GM13976 (cell line): Measurements from ENCODE around the gene BRIP1.

Experiments
- DNase-seq: peaks from one replicate; pipeline ENCODE4 v3.0.0; 2012; ENCODE audit warnings: low spot score
- in situ Hi-C: fragments of 300-500 bp; cut with MboI; formaldehyde crosslinking; loops from one replicate; pipeline ENCODE4 v1.12.0; 2022; ENCODE audit warnings: low sequenced_read_pairs, mixed read lengths, inconsistent platforms; ENCODE audit not compliant: unreplicated experiment
- TF ChIP-seq, protein P1 (sequence below): IDR thresholded peaks from 2 replicates; pipeline ENCODE4 v1.5.1; 2012; ENCODE audit warnings: borderline replicate concordance, mild to moderate bottlenecking; ENCODE audit not compliant: insufficient read depth; ENCODE audit errors: extremely low read depth, missing control alignments, control extremely low read depth

Gene BRIP1

DNA sequence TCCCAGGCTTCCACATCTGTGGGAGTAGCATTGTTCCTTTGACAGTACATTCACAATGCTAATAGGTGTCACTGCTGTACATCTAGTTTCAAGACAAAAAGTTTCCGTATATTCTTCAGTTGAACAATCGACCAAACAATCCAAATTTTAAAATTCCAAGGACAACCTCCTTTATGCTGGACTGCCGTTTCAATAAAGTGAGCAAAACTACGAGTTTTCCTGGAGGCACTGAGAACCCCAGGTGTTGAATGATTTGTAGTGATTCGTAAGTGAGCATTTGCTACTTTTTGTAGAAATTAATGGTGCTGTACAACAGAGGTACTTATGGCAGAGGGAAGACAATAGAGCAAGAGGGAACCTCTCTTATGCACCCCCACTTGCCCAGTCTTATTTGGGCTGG is 201.1 kb downstream of the BRIP1 start:
- in situ Hi-C loops, result no loop called here

DNA sequence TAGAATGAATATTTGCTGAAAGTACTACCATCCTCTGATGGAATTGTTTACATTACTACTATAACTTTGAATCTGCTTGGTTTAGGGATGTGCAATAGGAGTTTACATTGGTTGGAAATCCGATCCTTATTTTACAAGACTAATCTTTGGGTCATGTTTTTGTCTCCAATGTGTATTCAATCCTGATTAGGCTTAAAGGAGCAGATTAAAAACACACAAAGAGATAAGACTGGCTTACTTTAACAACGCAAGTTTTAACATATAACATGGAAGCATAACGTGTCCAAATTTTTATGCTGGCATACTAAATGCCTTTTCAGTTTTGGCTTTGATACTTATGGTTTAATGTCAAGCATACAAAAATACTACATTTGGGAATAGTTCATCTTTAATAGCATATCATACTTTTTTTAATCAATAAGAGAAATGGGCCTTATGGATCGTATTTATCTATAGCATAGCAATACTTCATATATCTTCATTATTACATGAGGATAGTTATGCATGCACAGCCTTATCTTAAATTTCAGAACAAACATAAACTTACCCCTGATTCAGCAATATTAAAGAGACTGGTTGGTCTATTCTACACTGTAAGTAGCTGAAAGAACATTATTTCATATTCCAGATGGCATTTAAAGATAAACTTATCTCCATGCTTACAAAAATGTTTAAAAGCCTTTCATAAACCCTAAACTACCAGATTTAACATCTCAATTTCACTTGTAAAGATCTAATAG is 202.4 kb downstream of the BRIP1 start:
- no peak for DNase-seq
- TF ChIP-seq, protein P1, sequence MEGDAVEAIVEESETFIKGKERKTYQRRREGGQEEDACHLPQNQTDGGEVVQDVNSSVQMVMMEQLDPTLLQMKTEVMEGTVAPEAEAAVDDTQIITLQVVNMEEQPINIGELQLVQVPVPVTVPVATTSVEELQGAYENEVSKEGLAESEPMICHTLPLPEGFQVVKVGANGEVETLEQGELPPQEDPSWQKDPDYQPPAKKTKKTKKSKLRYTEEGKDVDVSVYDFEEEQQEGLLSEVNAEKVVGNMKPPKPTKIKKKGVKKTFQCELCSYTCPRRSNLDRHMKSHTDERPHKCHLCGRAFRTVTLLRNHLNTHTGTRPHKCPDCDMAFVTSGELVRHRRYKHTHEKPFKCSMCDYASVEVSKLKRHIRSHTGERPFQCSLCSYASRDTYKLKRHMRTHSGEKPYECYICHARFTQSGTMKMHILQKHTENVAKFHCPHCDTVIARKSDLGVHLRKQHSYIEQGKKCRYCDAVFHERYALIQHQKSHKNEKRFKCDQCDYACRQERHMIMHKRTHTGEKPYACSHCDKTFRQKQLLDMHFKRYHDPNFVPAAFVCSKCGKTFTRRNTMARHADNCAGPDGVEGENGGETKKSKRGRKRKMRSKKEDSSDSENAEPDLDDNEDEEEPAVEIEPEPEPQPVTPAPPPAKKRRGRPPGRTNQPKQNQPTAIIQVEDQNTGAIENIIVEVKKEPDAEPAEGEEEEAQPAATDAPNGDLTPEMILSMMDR, result no peak
- in situ Hi-C loops, result no loop called here

More for the DNA sequence above, 201.1 kb downstream of the BRIP1 start:
- TF ChIP-seq, protein P1, result no peak
- DNase-seq, result no peak

DNA sequence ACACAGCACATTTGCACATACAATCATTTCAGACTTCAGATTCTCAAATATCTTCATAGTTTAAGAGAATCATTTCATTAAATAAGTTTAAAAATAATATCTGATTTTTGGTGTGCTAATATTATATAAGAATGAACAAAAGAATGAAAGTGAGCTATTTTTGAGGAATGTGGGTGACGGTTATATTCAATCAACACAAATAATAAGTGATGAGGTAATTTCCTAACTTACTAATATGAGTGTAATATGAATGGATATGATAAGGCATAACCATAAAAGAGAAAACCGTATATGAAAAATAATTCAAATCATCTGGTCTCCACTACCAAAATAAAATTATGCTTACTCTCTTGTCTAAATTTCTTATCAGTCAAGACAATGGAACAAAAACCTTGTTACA is 203.9 kb downstream of the BRIP1 start:
- in situ Hi-C loops, result no loop called here

DNA sequence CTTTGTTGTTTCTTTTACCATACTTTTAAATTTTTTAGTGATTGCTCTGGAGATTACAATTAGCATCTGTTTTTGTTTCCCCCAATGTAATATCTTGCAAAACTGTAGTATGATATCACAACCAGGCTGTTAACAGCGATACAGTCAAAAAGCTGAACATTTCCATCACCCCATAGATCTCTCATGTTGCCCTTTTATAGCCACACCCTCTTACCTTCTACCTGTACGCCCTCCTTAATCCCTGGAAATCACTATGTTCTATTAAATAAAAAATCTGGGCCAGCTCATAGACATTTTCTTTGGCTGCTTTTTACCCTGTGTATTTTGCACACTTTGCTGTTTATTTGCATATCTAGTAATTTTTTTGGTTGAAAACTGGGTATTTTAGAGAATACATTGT is 205.1 kb downstream of the BRIP1 start:
- DNase-seq, result no peak
- in situ Hi-C loops, result no loop called here
- TF ChIP-seq, protein P1, result no peak

More for the DNA sequence above, 203.9 kb downstream of the BRIP1 start:
- TF ChIP-seq, protein P1, result no peak
- no peak for DNase-seq

DNA sequence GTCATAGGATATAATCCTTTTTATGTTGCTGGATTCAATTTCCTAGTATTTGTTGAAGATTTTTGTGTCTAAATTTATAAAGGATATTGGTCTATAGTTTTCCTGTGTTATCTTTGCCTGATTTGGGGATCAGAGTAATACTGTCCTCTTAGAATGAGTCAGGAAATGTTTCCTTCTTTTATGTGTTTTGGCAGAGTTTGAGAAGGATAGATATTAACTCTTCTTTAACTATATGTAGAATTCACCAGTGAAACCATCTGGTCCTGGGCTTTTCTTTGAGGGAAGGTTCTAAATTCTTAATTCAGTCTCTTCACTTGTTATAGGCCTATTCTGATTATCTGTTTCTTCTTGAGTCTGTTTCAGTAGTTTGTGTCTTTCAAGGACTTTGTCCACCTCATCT is 206.0 kb downstream of the BRIP1 start:
- in situ Hi-C loops, result no loop called here
- DNase-seq, result no peak
- TF ChIP-seq, protein P1, result no peak

DNA sequence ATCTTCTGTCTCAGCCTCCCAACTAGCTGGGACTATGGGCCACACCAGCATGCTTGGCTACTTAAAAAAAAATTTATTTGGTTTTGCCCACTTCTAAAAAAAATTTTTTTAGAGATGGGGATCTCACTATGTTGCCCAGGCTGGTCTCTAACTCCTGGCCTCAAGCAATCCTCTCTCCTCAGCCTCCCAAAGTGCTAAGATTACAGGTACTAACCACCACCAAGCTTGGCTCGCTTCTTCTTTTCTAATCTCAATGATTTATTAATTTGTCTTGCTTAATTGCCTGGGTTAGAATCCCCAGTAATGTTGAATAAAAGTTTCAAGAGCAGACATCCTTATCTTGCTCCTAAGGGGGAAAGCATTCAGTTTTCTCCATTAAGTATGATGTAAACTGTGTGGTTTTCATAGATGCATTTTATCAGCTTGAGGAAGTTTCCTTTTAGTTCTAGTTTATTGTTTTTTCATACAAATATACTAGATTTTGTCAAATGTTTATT is 206.6 kb downstream of the BRIP1 start:
- in situ Hi-C loops, result no loop called here
- TF ChIP-seq, protein P1, result no peak
- DNase-seq, result no peak
